Upper lobe of right lung (tissue), 1 donor: ENCODE measurements around the gene TYMP. TPM values are rescaled to one million over a fixed set of nuclear protein-coding genes. Genes with fewer than 3 reads are reported as not detected.

Experiments used
- ATAC-seq: fragments of 200-7000 bp; cut with Tn5 transposase; one replicate; pipeline ENCODE4 v1.9.1; 2020; ENCODE audit warnings: mild to moderate bottlenecking, moderate library complexity
- DNase-seq: peaks from one replicate; pipeline ENCODE4 v3.0.0-alpha.2; 2020
- H3K27ac ChIP-seq: fragments of 200-600 bp; one replicate; pipeline ENCODE4 v1.8.0; 2022
- H3K27me3 ChIP-seq: fragments of 200-600 bp; one replicate; pipeline ENCODE4 v1.8.0; 2022; ENCODE audit warnings: mild to moderate bottlenecking
- H3K36me3 ChIP-seq: fragments of 200-600 bp; one replicate; pipeline ENCODE4 v1.8.0; 2022
- H3K4me1 ChIP-seq: fragments of 200-600 bp; one replicate; pipeline ENCODE4 v1.8.0; 2022
- H3K4me3 ChIP-seq: fragments of 200-600 bp; one replicate; pipeline ENCODE4 v1.8.0; 2022; ENCODE audit warnings: mild to moderate bottlenecking
- H3K9me3 ChIP-seq: fragments of 200-600 bp; one replicate; pipeline ENCODE4 v1.8.0; 2022
- CTCF ChIP-seq: fragments of 200-600 bp; IDR thresholded peaks from one replicate; pipeline ENCODE4 v1.8.0; 2022; ENCODE audit warnings: antibody characterized with exemption
- intact Hi-C: fragments of 100-400 bp; cut with DNase I; formaldehyde crosslinking; loops from one replicate; pipeline ENCODE4 v1.11.0; 2022
- long read RNA-seq: library from polyadenylated mRNA; unstranded; transcript quantifications from one replicate; pipeline ENCODE4 v2.0.0, GENCODE V29; 2021
- total RNA-seq: library from RNA; stranded (reverse); fragmentation: NEBNext Ultra II Directional; extraction: Animal tissue kit (Norgen Biotek cat#: 25700); gene quantifications from one replicate; pipeline ENCODE4 v1.2.1, GENCODE V29; 2021
- donor health status: DM: no; HTN: yes; CAD: no; lungs with severe emphysema.

The TYMP gene, protein sequence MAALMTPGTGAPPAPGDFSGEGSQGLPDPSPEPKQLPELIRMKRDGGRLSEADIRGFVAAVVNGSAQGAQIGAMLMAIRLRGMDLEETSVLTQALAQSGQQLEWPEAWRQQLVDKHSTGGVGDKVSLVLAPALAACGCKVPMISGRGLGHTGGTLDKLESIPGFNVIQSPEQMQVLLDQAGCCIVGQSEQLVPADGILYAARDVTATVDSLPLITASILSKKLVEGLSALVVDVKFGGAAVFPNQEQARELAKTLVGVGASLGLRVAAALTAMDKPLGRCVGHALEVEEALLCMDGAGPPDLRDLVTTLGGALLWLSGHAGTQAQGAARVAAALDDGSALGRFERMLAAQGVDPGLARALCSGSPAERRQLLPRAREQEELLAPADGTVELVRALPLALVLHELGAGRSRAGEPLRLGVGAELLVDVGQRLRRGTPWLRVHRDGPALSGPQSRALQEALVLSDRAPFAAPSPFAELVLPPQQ
- 122 TPM for total RNA-seq
- long read RNA-seq, transcript TYMP-208 (9 exons, 1,751 nt): minor isoform, 54 of 519 reads
- long read RNA-seq, transcript TYMP-202 (10 exons, 1,614 nt): minor isoform, 43 of 519 reads
- long read RNA-seq, transcript TYMP-201 (10 exons, 1,630 nt): major isoform, 207 of 519 reads
- long read RNA-seq, partial matches to known transcripts: 80 of 519 reads
- long read RNA-seq, other reads (novel, unspliced or antisense): 127 of 519 reads

GRCh38 chr22:50529897-50530579 is at the start of gene TYMP:
TYMP (minus strand) TSS chr22:50530012; CDS start chr22:50529709, 303 bp downstream.
- Histone ChIP-seq H3K4me3 (peak within 1 kb of the TSS; percentile 72), H3K27me3 (no peaks in the 10 kb centered on the region), H3K9me3 (no peaks in the 10 kb centered on the region), H3K27ac (peak within 1 kb of the TSS; percentile 99), H3K4me1 (peaks cover 57% of the 10 kb centered on the region), H3K36me3 (no peaks in the 10 kb centered on the region)
- TF ChIP-seq CTCF: no peak
- intact Hi-C loops: no loop called here
- ATAC-seq (peak; percentile 52), DNase-seq (peak; percentile 96)

- no peak for DNase-seq
Measured at GRCh38 chr22:50578776-50579310, 49.0 kb upstream of the TYMP start.

GRCh38 chr22:50577987-50578775 is 48.4 kb upstream of the TYMP start, which contains the start of gene CPT1B:
CPT1B (minus strand) TSS chr22:50578427; CDS start chr22:50577915, 512 bp downstream.
- Histone ChIP-seq H3K27ac (no peak within 1 kb of the TSS), H3K27me3 (no peaks in the 10 kb centered on the region), H3K9me3 (no peaks in the 10 kb centered on the region), H3K4me3 (no peak within 1 kb of the TSS), H3K36me3 (no peaks in the 10 kb centered on the region), H3K4me1 (peaks cover 23% of the 10 kb centered on the region)
- DNase-seq (no peak), ATAC-seq (no peak)
- TF ChIP-seq CTCF: no peak
- intact Hi-C loops: no loop called here

More at GRCh38 chr22:50578776-50579310, 49.0 kb upstream of the TYMP start:
- Histone ChIP-seq H3K27me3 (no peaks in the 10 kb centered on the region), H3K4me3 (no peak overlapping the region), H3K9me3 (no peaks in the 10 kb centered on the region), H3K4me1 (peaks cover 27% of the 10 kb centered on the region), H3K36me3 (no peaks in the 10 kb centered on the region), H3K27ac (no peak overlapping the region)
- intact Hi-C loops: no loop called here
- TF ChIP-seq CTCF: no peak
- no peak for ATAC-seq

GRCh38 chr22:50577697-50577986 is 47.8 kb upstream of the TYMP start:
- H3K36me3 ChIP-seq: no peaks in the 10 kb centered on the region
- H3K4me3 ChIP-seq: no peak overlapping the region
- no peak for TF ChIP-seq CTCF
- H3K9me3 ChIP-seq: no peaks in the 10 kb centered on the region
- DNase-seq (no peak), ATAC-seq (no peak)
- peaks cover 23% of the 10 kb centered on the region for H3K4me1 ChIP-seq
- no peaks in the 10 kb centered on the region for H3K27me3 ChIP-seq
- no peak overlapping the region for H3K27ac ChIP-seq
- intact Hi-C loops: no loop called here
